Tibial nerve (tissue), 4 donors: Measurements from ENCODE around the gene RAB36. TPM values are rescaled to one million over a fixed set of nuclear protein-coding genes. Genes with fewer than 3 reads are reported as not detected.

Experiments used
- DNase-seq, 2 donors: peaks; one replicate each; pipeline ENCODE4 v3.0.0-alpha.2; 2019; ENCODE audit warnings: low spot score in 2 of 2
- H3K27ac ChIP-seq, 4 donors: fragments of 200-600 bp; sonication (generic) in 3 of 4; one replicate each; pipeline ENCODE4 v1.5.1; 2017 to 2019; ENCODE audit warnings: mild to moderate bottlenecking in 1 of 4
- H3K27me3 ChIP-seq, 2 donors: fragments of 200-600 bp; sonication (generic) in 1 of 2; one replicate each; pipeline versions ENCODE4 v1.5.1 to v1.6.0; 2017 to 2019
- H3K36me3 ChIP-seq, 3 donors: fragments of 200-600 bp; sonication (generic); one replicate each; pipeline ENCODE4 v1.5.1; 2018 to 2019
- H3K4me1 ChIP-seq, 4 donors: fragments of 200-600 bp; sonication (generic) in 3 of 4; one replicate each; pipeline ENCODE4 v1.5.1; 2017 to 2019
- H3K4me3 ChIP-seq, 4 donors: fragments of 200-600 bp; sonication (generic) in 3 of 4; one replicate each; pipeline ENCODE4 v1.5.1; 2017 to 2019; ENCODE audit warnings: mild to moderate bottlenecking in 1 of 4, moderate library complexity in 1 of 4
- H3K9me3 ChIP-seq, 4 donors: fragments of 200-600 bp; sonication (generic) in 3 of 4; one replicate each; pipeline ENCODE4 v1.5.1; 2017 to 2019
- CTCF ChIP-seq, 5 experiments: fragments of 200-600 bp in 3 of 5; fragments of 450-650 bp in 2 of 5; sonication (generic) in 3 of 5; IDR thresholded peaks; one replicate each; pipeline ENCODE4 v1.5.1; 2016 to 2019; ENCODE audit warnings: antibody characterized with exemption in 5 of 5, mild to moderate bottlenecking in 3 of 5, moderate library complexity in 2 of 5
- EP300 ChIP-seq, 2 donors: sonication (generic); formaldehyde crosslinking; IDR thresholded peaks; one replicate each; pipeline ENCODE4 v1.6.1; 2017; ENCODE audit warnings: antibody characterized with exemption in 2 of 2, mild to moderate bottlenecking in 1 of 2
- POLR2A ChIP-seq, 2 donors: fragments of 450-650 bp; IDR thresholded peaks; one replicate each; pipeline ENCODE4 v1.6.1; 2017; ENCODE audit warnings: antibody characterized with exemption in 2 of 2, mild to moderate bottlenecking in 2 of 2, moderate library complexity in 2 of 2
- WGBS, 2 donors: methylation state at CpG; one replicate each; pipeline ENCODE4 v1.1.5; 2018; 5-methylcytosine and 5-hydroxymethylcytosine counted together
- total RNA-seq, 4 donors: library from RNA; depleted of rRNA; stranded (reverse); fragments of >200 nt; gene quantifications; one replicate each; pipeline ENCODE4 v1.1.0, GENCODE V29; 2016

RAB36 gene
- total RNA-seq, 4 donors from 2014 or later, result 4.9 to 7.5 (median 6.1) TPM

GRCh38 chr22:23166042-23166831, 21.0 kb downstream of the RAB36 start:
- no peak overlapping the region for H3K27ac ChIP-seq
- peaks cover 0 to 14% (median 0%) of the 10 kb centered on the region in 3 donors for H3K36me3 ChIP-seq
- no peak for DNase-seq
- TF ChIP-seq EP300 (IDR thresholded peaks at IDR 0.05), result no peak
- TF ChIP-seq POLR2A (IDR thresholded peaks at IDR 0.05), result no peak
- no peak for TF ChIP-seq CTCF (IDR thresholded peaks at IDR 0.05)
- H3K4me3 ChIP-seq, result no peak overlapping the region
- H3K4me1 ChIP-seq, result peaks cover 0 to 14% (median 4%) of the 10 kb centered on the region in 4 donors
- no peaks in the 10 kb centered on the region for H3K9me3 ChIP-seq
- 81 to 82% methylated on average over 6 of the region's 6 CpGs for WGBS, 2 donors
- H3K27me3 ChIP-seq, result no peaks in the 10 kb centered on the region

GRCh38 chr22:23166841-23167616, 21.8 kb downstream of the RAB36 start:
- TF ChIP-seq CTCF (IDR thresholded peaks at IDR 0.05), result no peak
- TF ChIP-seq POLR2A (IDR thresholded peaks at IDR 0.05), result no peak
- TF ChIP-seq EP300 (IDR thresholded peaks at IDR 0.05), result no peak
- no peaks in the 10 kb centered on the region for H3K27me3 ChIP-seq
- no peaks in the 10 kb centered on the region for H3K9me3 ChIP-seq
- 64 to 84% methylated on average over 9 to 10 of the region's 10 CpGs for WGBS, 2 donors
- no peak overlapping the region for H3K4me3 ChIP-seq
- H3K4me1 ChIP-seq, result peaks cover 0 to 14% (median 4%) of the 10 kb centered on the region in 4 donors
- no peak for DNase-seq
- H3K27ac ChIP-seq, result no peak overlapping the region
- H3K36me3 ChIP-seq, result peaks cover 0 to 6% (median 0%) of the 10 kb centered on the region in 3 donors

GRCh38 chr22:23168391-23169042, 23.2 kb downstream of the RAB36 start:
- H3K36me3 ChIP-seq, result no peaks in the 10 kb centered on the region
- DNase-seq, result no peak
- peaks cover 0 to 9% (median 4%) of the 10 kb centered on the region in 4 donors for H3K4me1 ChIP-seq
- no peaks in the 10 kb centered on the region for H3K27me3 ChIP-seq
- H3K9me3 ChIP-seq, result no peaks in the 10 kb centered on the region
- no peak overlapping the region for H3K27ac ChIP-seq
- 92 to 95% methylated on average over 6 to 9 of the region's 9 CpGs for WGBS, 2 donors
- H3K4me3 ChIP-seq, result no peak overlapping the region
- no peak for TF ChIP-seq EP300 (IDR thresholded peaks at IDR 0.05)
- TF ChIP-seq CTCF (IDR thresholded peaks at IDR 0.05), result no peak
- no peak for TF ChIP-seq POLR2A (IDR thresholded peaks at IDR 0.05)

GRCh38 chr22:23169043-23169406, 23.7 kb downstream of the RAB36 start:
- no peak overlapping the region for H3K4me3 ChIP-seq
- TF ChIP-seq EP300 (IDR thresholded peaks at IDR 0.05), result no peak
- TF ChIP-seq POLR2A (IDR thresholded peaks at IDR 0.05), result no peak
- TF ChIP-seq CTCF (IDR thresholded peaks at IDR 0.05), result no peak
- DNase-seq, result no peak
- WGBS, 2 donors, result 82 to 85% methylated on average over 4 of the region's 4 CpGs
- H3K4me1 ChIP-seq, result peaks cover 0 to 4% (median 1%) of the 10 kb centered on the region in 4 donors
- no peaks in the 10 kb centered on the region for H3K27me3 ChIP-seq
- H3K9me3 ChIP-seq, result no peaks in the 10 kb centered on the region
- no peaks in the 10 kb centered on the region for H3K36me3 ChIP-seq
- no peak overlapping the region for H3K27ac ChIP-seq
